ENCODE results near the gene RCHY1. TPM values are rescaled to one million over a fixed set of nuclear protein-coding genes. Genes with fewer than 3 reads are reported as not detected.

RCHY1 gene
- total RNA-seq, 1 experiment from 2014 or later = 53.5 TPM

DNA sequence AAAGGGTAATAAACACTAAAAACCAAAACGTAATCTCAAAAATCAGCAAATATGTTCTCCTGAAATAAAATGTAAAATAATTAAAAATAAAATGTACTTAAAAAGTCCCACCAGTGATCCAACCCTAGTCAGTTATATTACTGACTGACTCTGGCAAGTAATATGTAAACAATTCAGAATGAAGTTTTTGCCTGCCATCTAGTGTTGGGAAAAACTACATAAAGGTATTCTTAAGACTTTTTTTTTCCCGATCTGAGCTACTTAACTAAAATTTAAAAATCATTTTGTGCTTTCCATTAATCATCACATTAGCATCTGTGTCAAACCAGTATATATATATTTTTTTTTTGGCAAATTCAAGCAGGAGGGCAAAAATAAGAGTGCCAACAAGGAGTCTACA, 24.0 kb downstream of the RCHY1 start:
- DNase-seq (ENCODE audit: low read depth, low spot score) = peak; percentile 31
- in situ Hi-C loops (cut with HindIII; ENCODE audit: low pct_unique_long_range_greater_than_20kb, low sequenced_read_pairs) = no loop called here

DNA sequence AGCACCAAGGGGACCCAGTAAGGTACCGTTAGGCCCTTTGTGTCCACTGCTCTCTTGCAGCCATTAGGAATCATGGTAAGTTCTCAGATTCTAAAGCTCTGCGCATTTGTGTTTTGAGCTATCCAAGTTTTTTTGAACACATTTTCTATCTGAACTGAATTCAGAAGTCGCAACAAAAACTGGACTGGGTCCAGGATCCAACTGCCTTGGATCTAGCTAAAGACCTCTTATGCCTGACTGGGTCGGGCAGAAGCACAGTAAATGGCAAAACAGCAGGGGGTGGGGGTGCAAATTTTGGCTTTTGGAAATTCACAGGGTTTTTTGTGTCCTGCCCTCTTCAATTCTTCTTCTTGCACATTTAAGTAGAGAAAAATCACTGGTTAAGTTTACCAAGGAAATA, 30.0 kb downstream of the RCHY1 start:
- in situ Hi-C loops (cut with HindIII; ENCODE audit: low pct_unique_long_range_greater_than_20kb, low sequenced_read_pairs) = no loop called here
- DNase-seq (ENCODE audit: low read depth, low spot score) = no peak

DNA sequence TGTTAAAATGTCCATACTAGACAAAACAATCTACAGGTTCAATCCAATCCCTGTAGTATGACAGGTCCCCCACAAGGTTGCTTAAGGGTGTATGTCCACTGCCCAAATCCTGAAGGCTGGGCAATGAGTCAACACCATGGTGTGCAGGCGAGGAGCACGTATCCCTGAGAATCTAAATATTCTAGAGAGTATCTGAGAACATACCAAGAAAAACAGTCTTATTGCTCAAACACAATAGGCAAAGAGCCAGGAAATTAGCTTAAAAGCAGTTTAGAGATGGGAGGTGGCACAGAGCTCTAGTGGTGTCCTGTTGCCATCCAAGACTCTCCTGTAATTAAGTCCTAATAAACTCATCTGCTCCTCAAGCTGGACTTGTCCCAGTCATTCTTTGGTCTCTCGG, 37.0 kb downstream of the RCHY1 start:
- in situ Hi-C loops (cut with HindIII; ENCODE audit: low pct_unique_long_range_greater_than_20kb, low sequenced_read_pairs) = no loop called here
- no peak for DNase-seq (ENCODE audit: low read depth, low spot score)

DNA sequence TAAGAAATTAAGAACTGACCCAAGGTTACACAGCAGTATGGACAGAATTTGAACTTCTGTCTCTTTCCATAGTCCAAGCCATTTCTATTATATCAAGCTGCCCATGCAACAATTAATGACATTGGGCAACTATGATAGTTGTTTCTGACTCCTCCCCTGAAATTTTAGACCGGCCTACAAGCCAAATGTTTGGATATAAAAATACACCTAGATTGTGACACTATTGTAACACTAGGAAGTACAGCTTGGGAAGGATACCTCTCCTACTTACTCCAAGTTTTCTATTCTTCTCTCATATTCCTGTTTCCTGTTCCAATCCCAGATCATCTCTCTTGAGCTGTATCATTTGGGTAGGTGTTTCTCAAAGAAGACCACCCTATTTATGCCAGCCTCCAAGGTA, 43.5 kb downstream of the RCHY1 start:
- in situ Hi-C loops (cut with HindIII; ENCODE audit: low pct_unique_long_range_greater_than_20kb, low sequenced_read_pairs) = no loop called here
- DNase-seq (ENCODE audit: low read depth, low spot score) = no peak

DNA sequence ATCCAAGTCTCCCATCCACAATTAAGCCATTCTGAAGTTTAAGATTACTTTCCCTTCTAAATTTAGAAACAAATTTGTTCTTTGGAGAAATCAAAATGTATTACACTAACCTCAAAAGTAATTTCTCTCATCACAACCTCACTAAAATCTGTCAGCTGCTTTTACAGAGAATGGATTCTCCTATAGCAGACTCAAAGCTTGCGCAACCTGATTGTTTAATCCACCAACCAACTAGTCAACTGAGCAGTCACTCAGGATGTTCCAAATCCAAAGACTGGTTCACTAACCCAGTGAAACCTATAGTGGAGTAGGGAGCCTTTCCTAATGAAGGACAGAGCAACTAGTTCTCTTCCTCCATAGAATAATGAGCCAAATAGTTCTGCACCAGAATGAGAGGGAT, 44.3 kb downstream of the RCHY1 start:
- in situ Hi-C loops (cut with HindIII; ENCODE audit: low pct_unique_long_range_greater_than_20kb, low sequenced_read_pairs) = no loop called here
- no peak for DNase-seq (ENCODE audit: low read depth, low spot score)

DNA sequence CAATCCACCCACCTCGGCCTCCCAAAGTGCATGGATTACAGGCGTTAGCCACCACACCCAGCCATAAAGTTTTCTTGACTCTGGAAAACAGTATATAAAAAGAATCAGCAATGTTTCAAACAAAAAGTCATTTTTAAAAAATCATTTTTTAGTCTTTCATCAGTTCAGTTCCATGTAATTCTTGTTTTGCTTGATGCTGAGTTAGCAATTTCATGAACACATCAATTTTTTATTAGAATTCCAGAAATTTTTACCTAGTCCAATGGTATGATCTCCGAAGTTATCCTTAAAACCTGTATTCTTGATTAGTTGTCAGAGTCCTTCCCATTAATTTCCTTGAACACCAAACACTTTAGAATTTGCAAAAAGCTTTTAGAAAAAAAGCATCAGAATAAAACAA, 56.8 kb downstream of the RCHY1 start:
- no peak for DNase-seq (ENCODE audit: low read depth, low spot score)
- in situ Hi-C loops (cut with HindIII; ENCODE audit: low pct_unique_long_range_greater_than_20kb, low sequenced_read_pairs) = no loop called here

DNA sequence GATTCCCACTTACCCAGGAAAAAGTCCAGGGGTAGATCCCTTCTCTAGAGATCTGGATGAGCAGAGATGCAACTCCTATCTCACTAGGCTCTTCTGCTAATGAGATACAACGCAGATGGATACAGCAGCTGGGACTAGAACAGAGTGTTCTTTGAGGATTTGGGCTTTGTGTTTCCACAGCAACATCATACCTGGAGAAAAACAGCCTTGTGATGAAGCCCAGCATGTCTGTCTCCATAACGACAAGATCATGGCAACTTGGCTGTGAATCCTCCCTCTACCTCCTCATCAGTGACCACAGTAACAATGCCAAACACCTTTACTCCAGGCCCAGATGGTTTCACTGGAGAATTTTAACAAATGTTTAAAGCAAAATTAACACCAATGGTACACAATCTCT, 80.1 kb downstream of the RCHY1 start:
- in situ Hi-C loops (cut with HindIII; ENCODE audit: low pct_unique_long_range_greater_than_20kb, low sequenced_read_pairs) = no loop called here
- no peak for DNase-seq (ENCODE audit: low read depth, low spot score)

DNA sequence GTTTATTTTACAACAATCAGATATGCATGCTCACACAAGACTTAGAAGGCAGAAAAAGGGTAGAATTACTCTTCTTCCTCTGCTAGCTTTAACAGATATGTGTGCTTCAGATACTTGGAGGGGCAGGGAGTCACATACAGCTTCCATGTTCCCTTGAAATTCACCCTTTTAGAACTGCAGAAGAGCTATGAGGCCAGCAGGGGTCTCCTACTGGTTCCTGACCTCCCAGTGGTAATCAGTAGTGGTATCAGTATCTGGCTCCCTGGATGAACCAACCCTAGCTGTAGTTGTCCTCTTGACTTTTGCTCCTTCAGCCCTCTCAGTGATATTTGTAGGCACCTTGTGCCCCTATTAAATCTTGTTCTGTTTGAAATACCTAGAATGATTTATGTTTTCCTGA, 81.5 kb downstream of the RCHY1 start:
- DNase-seq (ENCODE audit: low read depth, low spot score) = peak; percentile 66
- in situ Hi-C loops (cut with HindIII; ENCODE audit: low pct_unique_long_range_greater_than_20kb, low sequenced_read_pairs) = no loop called here

DNA sequence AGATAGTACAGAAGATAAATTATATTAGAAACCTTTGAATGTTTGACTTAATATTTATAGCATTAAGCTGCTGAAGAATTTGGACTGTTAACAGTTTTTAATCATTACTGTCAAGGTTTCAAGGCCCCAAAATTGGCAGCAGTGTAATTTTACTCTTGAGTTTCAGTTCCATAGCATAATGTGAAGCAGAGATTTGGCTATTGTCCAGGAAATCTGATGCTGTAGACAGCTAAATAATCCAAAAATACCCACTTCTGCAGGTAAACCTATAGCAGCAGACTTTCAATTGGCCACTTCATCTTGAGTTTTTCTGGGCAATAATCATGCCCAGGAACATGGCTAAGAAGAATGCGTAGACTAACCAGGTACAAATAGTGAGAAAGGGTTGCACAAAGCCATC, 85.0 kb downstream of the RCHY1 start:
- no peak for DNase-seq (ENCODE audit: low read depth, low spot score)
- in situ Hi-C loops (cut with HindIII; ENCODE audit: low pct_unique_long_range_greater_than_20kb, low sequenced_read_pairs) = no loop called here

Other genes starting within 250 kb of the RCHY1 start
- 18.6 and 19.8 TPM in 2 replicates for gene THAP6, start 70 bp upstream of the RCHY1 start, total RNA-seq (2014; rRNA removed; shearing (Covaris generic))
- not detected in 2 replicates for gene ODAPH, start 41.7 kb upstream of the RCHY1 start, total RNA-seq (2014; rRNA removed; shearing (Covaris generic))
- not detected in 2 replicates for gene CDKL2, start 116.1 kb upstream of the RCHY1 start, total RNA-seq (2014; rRNA removed; shearing (Covaris generic))
- gene G3BP2, start 159.0 kb upstream of the RCHY1 start, total RNA-seq (2014; rRNA removed; shearing (Covaris generic)) = 355 and 386 TPM in 2 replicates
- gene USO1, start 210.2 kb upstream of the RCHY1 start, total RNA-seq (2014; rRNA removed; shearing (Covaris generic)) = 80.7 and 91.6 TPM in 2 replicates